Activated CD4-positive, alpha-beta T cell treated with anti-CD3 and anti-CD28 coated beads for 24 hours (primary cell): ENCODE results near the gene ZSCAN9.

Source experiments
- DNase-seq, 2 donors: peaks; one replicate each; pipeline ENCODE4 v3.0.0-alpha.2; 2020; ENCODE audit warnings: low read depth in 2 of 2

The ZSCAN9 gene

DNA sequence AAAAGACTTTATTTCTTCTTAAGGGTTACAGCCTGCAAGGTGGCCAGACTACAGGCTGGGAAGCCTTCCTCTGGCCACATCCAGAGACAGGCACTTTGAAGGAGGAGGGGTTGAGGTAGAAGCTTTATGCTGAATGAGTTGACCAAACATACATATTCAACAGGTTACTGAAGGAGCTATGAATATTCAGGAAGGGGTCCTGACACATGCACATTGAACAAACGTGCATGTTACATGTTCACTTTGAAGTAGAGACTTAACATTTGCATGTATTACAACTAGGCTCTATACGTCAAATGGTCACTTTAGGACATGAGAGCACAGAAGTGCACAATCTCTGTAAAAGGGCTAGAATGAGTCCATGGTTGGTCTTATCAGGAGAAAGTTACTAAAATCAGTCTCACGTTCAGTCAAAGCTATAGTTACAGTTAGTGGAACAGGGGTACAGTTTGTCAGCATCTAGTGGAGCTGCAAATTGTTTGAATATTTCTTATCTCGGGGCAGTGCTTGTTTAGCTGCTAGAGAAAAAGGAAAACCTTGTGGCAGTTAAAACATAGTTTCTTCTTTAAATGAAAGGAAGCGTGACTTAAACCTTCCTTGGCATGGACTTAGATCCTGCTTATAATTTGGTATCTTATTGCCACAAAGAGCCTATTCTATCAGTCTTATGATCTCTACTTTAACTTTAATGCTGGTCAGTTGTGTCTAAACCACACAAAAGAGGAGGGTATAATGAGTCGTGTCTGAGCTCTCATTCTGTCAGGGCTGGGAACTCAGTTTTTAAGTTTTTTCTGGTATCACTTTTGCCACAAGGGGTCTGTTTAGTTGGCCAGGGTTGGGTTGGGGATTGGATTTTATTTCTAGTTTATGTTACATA lies 4.6 kb upstream of the ZSCAN9 start:
- DNase-seq, result no peak

DNA sequence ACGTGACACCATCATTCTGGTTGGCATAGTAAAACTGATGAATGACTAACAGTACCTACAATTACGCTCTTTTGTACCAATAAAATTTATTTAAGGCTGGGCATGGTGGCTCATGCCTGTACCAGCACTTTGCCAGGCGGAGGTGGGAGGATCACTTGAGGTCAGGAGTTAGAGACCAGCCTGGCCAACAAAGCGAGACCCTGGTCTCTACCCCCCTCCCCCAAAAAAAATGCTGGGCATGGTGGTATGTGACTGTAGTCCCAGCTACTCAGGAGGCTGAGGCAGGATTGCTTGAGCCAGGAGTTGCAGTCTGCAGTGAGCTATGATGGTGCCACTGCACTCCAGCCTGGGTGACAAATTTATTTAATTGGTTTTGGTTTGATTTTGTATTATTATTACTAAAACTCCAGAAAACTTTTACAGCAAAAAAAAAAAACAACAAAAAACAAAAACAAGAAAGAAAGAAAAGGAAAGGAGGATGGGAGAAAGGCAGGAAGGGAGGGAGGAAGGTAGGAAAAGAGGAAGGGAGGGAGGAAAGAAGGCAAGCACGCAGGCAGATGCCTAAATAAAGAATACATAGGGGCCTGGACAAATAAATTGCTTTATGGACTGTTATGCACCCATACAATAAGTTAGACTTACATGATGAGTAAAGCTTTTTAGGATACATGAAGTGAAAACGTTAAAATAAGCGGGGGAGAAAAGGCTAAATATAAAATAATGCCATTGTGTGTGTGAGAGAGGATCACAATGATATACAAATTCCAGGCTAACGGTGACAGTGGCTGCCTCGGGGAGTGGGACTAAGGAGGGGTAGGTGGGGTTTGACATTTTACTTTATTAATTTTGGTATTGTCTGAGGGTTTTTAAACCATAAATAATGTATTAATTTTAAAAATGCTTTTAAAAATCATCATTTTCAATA lies 682 bp upstream of the ZSCAN9 start:
- DNase-seq, result no peak

- DNase-seq, result no peak
Measured at GRCh38 chr6:28226460-28226859, 1.4 kb downstream of the ZSCAN9 start.

- DNase-seq, result no peak
Measured at GRCh38 chr6:28232785-28233184, 7.7 kb downstream of the ZSCAN9 start.

GRCh38 chr6:28235912-28236452 lies 10.9 kb downstream of the ZSCAN9 start:
- DNase-seq, result no peak

GRCh38 chr6:28239636-28240035 lies 14.6 kb downstream of the ZSCAN9 start:
- no peak for DNase-seq

DNA sequence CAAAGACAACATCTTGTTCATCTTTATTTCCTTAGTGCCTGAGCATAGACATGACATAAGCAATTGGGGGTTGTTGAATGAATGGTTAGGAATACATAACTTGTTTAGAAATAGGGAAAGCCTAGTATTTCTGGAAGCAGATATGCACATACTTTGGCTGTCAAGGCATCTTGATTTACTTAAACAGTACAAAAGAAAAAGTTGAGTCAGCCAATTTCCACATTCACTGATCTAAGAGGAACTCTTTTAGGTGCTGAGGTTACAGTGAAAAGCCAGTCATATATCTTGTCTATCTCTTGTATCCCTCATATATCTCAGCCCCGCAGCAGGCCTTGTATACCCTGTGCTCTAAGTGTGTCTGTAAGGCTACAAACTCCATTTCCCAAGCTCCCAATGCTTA lies 15.4 kb downstream of the ZSCAN9 start:
- DNase-seq, result no peak

- no peak for DNase-seq
Measured at GRCh38 chr6:28243946-28244345, 18.9 kb downstream of the ZSCAN9 start.

DNA sequence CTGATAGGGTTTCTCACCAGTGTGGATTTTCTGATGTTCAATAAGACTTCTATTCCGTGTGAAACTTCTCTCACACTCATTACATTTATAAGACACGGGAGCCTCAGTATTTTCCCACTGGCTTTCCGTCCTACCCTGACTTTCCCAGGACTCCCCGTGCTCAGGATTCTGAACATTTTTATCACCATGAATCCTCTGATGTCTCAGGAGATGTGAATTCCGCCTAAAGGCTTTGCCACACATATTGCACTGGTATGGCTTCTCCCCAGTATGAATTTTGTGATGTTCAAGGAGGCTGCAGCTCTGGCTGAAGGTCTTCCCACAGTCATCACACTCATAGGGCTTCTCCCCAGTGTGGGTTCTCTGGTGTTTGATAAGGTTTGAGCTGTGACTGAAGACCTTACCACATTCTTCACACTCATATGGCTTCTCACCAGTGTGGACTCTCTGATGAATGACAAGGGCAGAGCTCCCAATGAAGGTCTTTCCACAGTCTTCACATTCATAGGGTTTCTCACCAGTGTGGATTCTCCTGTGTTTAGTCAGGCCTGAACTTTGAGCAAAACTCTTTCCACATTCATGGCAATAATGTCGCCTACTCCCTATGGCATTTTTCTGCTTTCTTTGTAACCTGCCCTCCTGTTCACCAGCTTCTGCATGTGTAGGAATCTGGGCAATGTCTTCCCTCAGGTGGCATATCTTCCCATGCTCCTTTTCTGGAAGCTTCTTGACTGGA lies 20.3 kb downstream of the ZSCAN9 start:
- DNase-seq, result no peak

DNA sequence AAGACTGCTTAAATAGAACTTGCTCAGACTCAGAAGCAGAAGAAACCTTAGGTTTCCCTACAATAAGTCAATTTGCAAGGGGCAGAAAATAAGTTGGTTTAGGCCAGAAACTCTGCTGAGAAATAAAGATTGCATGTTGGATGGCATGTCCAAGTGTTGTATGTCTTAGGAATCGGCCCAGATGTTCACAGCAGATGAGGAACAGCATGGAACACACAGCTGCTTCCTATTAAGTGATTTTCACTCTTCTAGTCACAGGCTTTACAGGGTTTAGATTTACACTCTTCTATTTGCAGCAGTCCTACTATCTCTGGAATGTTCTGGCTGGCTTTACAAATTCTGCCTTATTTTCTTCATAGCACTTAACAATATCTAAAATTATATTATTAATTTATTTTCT lies 23.8 kb downstream of the ZSCAN9 start:
- DNase-seq, result no peak

- no peak for DNase-seq
Measured at GRCh38 chr6:28250747-28251146, 25.7 kb downstream of the ZSCAN9 start.

DNA sequence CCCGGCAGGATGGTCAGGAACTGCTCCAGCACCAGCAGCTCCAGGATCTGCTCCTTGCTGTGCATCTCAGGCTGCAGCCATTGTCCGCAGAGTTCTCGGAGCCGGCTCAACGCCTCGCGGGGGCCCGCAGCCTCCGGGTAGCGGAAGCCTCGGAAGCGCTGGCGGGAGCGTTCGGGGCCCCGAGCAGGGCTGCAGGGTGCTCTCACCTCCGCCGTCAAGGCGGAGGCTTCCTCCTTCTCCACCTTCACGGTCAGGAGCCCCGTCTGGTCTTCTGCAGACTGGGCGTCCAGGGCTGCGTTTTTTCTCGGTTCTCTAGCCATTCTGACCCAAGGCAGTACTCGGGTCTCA lies 26.6 kb downstream of the ZSCAN9 start:
- no peak for DNase-seq

DNA sequence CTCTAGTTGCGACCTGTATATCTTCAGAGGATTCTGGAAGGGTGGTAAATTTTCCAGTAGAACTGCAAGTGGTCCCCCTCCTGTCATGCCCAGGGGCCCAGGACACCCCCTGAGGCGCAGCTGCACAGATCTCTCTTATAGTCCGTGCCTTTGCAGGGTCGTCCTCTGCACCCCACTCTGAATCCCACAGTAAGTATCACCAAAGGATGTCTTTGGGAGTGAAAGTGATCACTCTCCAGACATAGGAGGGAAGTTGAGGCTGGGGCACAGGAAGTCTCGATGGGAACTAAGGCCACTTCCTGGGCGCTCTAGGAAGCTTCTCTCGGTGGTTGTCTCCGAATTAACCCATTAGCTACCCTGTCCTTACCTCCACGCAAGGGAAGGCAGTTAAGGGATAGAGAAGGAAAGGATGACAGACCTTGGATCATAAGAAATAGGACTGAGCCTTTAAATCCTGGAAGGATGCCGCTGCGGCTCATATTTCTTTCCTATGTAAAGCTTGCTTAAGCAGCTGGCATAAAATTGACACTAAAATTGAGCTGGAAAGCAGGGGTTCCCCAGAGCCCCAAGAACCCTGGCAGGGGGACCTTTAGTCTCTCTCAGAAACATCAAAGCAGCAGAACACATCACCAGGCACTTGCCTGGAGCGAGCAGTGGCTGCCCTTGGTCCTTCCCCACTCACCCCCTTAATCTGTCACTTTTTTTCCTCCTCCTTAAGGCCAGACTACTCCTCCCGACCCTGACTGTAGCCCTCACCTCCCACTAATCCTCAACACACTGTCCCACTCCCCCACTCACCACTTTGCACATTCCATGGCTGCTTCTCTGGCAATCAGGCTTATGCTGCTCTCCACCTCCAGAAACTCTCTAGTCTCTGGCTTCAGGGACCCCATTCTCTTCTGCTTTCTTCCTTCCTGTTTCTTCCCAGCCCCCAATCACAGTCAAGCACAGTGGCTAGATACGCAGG lies 27.2 kb downstream of the ZSCAN9 start, which contains the start of gene ZKSCAN4:
Gene ZKSCAN4 (minus strand): TSS at position 261 of the 967 bp plus-strand sequence. CDS start 289 bp downstream, outside the sequence.
- DNase-seq, result peak; percentile 66 to 82

DNA sequence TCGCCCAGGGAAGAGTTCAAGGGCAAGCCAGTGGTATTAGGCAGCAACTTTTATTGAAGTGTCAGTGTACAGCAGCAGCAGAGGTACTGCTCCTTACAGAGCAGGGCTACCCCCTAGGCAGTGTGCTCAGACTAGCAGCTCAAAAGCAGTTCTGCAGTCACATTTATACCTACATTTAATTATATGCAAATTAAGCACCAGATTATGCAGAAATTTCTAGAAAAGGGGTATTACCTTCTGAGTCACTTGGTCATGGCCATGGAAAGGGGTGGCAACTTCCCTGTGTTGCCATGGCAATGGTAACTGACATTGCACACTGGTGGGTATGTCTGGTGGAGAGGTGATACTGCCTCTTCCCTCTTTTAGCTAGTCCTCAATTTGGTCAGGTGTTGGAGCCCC lies 29.0 kb downstream of the ZSCAN9 start:
- no peak for DNase-seq

DNA sequence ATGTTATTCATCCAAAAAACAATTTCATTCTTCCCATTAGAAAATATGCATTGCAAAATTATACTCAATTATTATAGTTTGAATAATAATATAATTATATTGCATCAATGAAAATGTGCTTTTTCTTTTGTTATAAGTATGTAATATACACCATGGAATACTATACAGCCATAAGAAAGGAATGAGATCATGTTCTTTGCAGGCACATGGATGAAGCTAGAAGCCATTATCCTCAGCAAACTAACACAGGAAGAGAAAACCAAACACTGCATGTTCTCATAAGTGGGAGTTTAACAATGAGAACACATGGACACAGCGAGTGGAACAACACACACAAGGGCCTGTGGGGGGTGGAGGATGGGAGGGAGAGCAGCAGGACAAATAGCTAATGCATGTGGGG lies 32.0 kb downstream of the ZSCAN9 start:
- no peak for DNase-seq

DNA sequence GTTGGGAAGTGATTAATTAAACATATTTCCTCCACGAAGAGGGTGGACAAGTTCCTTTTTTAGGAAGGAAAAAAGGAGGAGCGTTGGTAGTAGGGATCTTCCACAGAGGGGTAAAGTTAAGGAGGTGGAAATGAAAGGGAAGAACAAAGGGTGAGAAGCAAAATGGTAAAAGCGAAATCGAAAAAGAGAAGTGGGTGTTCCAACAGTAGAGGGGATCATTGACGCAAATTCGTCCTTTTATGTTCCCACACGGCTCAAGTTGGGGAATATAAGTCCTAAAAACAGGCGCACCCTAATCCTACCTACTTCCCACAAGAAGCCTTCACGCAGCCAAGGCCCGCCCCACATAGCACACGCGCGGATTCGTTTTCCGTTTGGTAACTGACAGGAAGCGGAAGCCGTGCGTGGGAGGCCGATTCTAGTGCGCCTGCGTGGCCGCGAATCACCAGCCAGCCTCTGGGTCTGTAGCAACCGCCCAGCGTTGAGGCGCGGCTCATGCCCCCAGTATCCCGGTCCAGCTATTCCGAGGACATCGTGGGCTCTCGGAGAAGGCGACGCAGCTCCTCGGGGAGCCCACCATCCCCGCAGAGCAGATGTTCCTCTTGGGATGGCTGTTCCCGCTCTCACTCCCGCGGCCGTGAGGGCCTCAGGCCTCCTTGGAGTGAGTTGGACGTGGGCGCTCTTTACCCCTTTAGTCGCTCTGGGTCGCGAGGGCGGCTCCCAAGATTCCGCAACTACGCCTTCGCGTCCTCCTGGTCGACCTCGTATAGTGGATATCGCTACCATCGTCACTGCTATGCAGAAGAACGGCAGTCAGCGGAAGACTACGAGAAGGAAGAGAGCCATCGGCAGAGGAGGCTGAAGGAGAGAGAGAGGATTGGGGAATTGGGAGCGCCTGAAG lies 34.1 kb downstream of the ZSCAN9 start, which contains the start of gene NKAPL:
Gene NKAPL (plus strand): TSS at position 421 of the 901 bp plus-strand sequence. CDS start 75 bp downstream, at position 496.
- peak; percentile 51 to 58 for DNase-seq

GRCh38 chr6:28263922-28264321 lies 38.8 kb downstream of the ZSCAN9 start:
- no peak for DNase-seq

- DNase-seq, result no peak
Measured at GRCh38 chr6:28264834-28265401, 39.8 kb downstream of the ZSCAN9 start.

DNA sequence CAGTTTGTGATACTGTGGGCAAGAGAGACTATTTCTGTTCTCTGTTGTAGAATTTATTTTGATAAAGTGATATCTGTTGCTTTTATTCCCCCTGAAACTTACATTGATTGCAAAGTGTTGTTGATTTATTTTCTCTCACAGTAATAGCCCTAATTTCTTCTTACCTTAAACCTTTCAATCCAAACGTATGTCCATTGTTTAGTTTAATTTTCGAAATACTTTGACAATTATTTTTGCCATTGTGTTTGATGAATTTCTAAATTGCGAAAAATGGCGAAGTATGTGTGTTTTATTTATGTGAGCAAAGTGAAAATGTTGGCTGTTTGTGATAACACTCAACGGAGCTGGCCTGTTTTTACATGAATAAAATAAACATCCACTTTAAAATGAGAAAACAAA lies 41.5 kb downstream of the ZSCAN9 start:
- no peak for DNase-seq
